Activated CD8-positive, alpha-beta memory T cell treated with anti-CD3 and anti-CD28 coated beads, Interleukin-2, amount 50 U/mL, for 4 hours (primary cell): ENCODE measurements around the gene MCTP1.
A peak's percentile ranks its signal among the peaks of the same experiment; 100 is the strongest.

Experiments used
- DNase-seq: peaks from one replicate; pipeline ENCODE4 v3.0.0-alpha.2; 2020

The MCTP1 gene

GRCh38 chr5:95284572-95285408, at the start of gene MCTP1:
MCTP1 (minus strand) TSS chr5:95285094.
- no peak for DNase-seq

DNA sequence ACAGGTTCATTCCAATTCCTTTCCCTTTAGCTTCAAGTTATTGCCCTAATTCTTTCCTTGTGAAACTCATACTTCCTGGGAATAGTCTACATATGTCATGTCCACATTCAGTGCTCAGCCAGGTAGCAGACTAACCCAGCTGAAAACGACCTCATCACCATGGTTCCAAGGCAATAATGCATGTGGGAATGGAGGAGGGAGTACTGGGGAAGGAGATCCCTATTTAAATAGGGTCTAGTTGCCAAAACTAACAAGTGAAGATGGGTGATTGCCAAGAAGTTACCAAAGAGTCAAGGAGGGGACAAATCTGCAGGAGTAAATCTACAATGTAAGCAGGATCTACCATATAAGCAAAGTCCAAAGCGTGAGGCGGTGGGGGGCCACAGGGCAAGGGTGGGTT, 47.3 kb upstream of the MCTP1 start:
- no peak for DNase-seq

DNA sequence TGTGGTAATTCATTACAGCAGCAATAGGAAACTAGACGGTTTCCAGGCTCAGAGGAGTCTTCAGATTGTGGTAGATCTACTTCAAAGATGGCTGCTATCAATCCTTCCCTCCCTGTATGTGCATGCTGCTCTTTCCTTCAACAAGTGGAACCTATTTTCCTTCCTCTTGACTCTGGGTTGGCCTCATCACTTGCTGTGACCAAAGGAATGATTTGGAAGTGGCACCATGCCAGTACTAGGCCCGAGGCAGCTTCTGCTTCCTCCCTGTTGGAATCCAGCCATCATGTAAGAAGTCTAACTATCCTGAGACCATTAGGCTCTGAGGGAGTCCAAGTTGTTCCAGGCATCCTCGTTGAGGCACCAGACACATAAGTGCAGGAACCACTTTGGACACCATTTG, 46.5 kb upstream of the MCTP1 start:
- no peak for DNase-seq

DNA sequence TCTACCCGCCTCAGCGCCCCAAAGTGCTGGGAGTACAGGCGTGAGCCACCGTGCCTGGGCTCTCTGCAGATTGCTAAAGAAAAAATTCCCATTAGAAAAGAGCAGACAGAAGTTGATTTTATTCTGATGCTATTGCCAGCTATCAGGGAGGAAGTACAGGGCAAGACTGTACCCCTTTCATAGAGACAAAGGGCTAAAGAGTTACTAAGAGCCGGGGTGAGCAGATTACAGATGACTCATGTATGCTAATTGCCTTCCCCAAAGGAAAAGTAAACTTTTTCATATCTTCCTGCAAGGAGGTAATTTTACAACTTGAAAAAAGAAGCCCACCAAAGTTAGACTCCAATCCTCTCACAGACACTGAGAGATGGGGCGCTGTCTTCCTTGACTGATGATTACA, 42.3 kb upstream of the MCTP1 start:
- DNase-seq: no peak

DNA sequence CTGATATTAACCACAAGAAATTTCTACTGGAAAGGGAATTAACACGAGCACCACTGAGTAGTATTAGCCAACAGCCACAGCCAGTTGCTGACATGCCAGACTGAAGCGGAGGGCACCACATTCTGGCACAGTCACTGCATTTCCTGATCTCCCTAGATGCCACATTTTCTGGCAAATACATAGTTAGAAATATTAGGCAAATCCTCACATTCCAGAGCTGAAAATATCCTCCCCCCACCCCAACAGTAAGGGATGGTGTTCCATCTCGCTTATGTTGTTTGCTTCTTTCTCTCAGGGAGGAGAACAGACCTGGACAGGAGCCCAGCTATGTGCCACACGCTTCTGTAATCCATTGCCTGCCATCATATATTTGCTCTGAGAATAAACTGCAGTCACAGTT, 32.8 kb upstream of the MCTP1 start:
- no peak for DNase-seq

DNA sequence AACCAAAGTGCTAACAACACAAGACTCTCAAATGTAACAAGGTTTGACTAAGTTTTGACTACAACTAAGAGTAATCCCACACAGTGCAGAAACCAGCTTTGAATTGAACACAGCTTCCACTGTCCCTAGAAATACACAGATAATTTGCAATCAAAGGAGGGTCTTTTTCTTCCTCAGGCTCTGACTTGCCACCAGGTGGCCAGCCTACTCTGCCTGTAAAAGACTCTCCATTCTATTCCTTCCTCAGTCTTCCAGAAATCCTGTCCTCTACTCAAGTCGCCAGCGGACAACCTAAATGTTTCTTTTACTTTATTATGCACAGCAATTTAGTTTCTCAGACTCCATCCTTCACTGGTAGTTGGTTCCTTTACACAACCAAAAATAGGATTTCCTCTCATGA, 32.2 kb upstream of the MCTP1 start:
- no peak for DNase-seq

DNA sequence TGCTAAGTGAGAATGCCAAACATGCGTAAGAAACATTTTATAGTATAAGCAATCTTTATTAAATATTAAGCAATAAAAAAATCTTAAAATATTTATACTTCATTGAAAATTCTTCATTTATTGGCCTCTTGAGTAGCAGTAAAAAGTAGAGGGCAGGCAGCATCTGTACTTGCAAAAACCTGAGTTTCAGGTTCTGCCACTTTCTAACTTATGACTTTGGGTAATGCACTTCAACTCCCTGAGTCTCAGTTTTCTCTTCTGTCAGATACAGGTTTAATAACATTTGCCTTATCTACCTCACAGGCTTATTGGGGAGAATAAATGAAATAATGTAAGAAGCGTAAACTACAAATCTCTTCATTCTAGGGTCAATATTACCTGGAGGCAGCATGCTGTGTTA, 19.8 kb upstream of the MCTP1 start:
- no peak for DNase-seq

- no peak for DNase-seq
Measured at GRCh38 chr5:95298651-95299050, 13.8 kb upstream of the MCTP1 start.

- DNase-seq: no peak
Measured at GRCh38 chr5:95296291-95296690, 11.4 kb upstream of the MCTP1 start.

DNA sequence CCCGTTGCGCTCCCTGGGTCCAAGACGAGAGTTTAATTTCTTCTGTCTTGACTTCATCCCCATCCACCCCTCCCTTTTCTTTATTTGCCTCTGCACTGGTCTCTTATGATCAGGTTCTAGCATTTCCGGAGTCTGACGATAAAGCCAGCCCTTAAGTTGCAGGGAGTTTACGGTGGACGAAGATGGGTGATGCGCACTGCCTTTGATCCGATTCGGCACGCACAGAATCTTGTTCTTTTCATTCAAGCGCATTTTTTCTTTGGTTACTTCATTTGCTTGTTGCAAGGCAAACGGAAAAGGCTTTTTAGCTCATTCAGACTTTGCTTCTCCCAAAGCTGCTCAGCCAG, 488 bp upstream of the MCTP1 start:
- DNase-seq: no peak

GRCh38 chr5:95283761-95284571, 928 bp downstream of the MCTP1 start:
- peak; percentile 14 for DNase-seq

- no peak for DNase-seq
Measured at GRCh38 chr5:95283022-95283615, 1.8 kb downstream of the MCTP1 start.

DNA sequence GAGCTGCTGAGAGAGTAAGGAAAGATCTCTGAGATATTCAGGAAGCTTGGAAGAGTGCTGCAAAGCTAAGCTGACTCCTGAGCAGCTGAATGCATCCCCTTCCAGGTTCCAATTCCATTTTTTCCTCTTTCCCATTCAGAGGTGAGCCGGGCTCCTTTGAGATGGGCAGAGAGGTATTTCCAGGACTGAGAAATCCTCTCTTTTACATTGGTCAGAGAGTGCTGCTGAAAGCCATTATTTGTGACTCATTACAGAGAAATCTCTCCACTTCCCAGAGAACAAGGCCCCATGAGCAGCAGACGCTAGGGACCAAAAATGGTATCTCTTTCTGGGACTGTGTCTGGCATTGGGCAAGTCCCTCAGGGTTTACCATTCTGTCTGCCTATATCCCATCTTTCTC, 3.7 kb downstream of the MCTP1 start:
- no peak for DNase-seq

GRCh38 chr5:95280401-95281095, 4.3 kb downstream of the MCTP1 start:
- no peak for DNase-seq

GRCh38 chr5:95274011-95274410, 10.9 kb downstream of the MCTP1 start:
- DNase-seq: no peak

- no peak for DNase-seq
Measured at GRCh38 chr5:95272316-95272929, 12.5 kb downstream of the MCTP1 start.

DNA sequence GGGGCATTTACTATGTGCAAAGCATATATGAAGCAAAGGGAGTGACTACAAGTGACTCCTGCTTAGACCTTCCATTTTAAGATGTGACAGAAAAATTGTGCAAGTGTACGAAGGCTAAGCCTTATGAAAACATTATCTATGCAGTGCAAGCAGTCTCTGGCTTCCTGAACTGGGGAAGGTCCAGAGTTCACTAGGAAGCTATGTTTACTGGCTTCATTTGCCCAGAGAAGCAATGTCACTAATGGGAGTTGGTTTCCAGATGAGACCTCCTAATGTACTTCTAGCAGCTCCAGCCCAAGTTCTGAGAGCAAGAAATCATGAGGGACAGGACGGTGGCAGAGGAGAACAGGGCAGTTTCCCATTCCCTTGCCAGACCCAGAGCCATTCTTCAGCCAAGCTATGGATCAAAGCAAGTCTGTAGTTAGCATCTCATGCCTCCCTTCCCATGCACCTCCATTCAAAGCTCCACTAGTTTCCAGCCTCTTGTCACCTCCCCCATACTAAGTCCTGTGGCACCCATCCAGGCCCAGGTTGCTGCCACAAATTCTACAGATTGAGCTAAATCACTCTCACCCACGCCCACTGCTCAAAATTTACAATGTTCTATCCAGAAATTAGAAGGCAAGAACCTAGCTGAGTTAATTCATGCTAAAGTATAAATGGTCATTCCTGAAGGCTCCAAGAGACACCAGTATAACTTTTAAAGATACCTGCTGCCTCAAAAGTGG, 21.8 kb downstream of the MCTP1 start:
- DNase-seq: no peak

DNA sequence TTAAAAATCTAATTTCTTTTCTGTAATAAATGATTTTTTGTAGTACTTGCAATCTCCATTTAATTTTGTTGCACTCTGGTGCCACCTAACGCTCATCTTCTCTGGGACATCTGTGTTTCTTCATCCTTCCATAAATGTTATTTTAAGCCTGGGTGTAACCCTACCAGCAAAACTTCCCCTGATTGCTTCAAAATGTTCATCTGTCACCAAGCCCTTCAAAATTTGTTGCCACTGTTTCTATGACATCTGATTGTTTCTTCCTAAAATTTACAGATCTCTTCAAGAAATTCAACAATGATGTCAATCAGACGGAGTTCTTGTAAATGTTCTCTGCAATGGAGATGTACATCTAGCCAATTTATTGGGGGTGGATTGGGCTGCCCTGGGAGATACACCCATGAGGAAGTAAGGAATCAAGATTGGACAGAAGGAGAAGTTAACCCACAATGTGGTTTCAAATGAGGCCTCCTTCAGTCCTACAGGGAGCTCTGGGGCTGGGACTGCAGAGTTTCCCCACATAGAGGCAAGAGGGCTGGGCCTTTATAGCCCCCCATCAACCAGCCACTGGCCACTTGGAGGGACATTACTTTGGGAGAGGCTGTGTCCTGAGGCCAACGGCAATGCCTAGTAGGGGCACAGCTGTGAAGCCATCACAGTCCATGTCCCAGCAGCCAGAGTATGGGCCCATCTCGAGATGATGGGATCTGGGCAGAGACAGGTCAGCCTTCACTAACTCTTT, 23.3 kb downstream of the MCTP1 start:
- no peak for DNase-seq

- no peak for DNase-seq
Measured at GRCh38 chr5:95256991-95257390, 27.9 kb downstream of the MCTP1 start.

- no peak for DNase-seq
Measured at GRCh38 chr5:95256446-95256845, 28.4 kb downstream of the MCTP1 start.

GRCh38 chr5:95252801-95253200, 32.1 kb downstream of the MCTP1 start:
- no peak for DNase-seq
